Hepatocyte (in vitro differentiated cells): ENCODE data around the gene CRTC2. TPM values are rescaled to one million over a fixed set of nuclear protein-coding genes. Genes with fewer than 3 reads are reported as not detected.
"Not testable (repeated sequence)": the region's sequence is repeated elsewhere in the genome, so short reads cannot be mapped to it uniquely, and the experiment has no call there.

ENCODE experiments used
- DNase-seq: peaks from one replicate; pipeline ENCODE4 v3.0.0-alpha.2; 2016; ENCODE audit warnings: low spot score
- H2AFZ ChIP-seq: fragments of 200-600 bp; sonication (generic); 2 replicates; pipeline ENCODE4 v1.6.0; 2016; ENCODE audit warnings: antibody characterized with exemption, mild to moderate bottlenecking
- H3K27ac ChIP-seq: fragments of 200-600 bp; sonication (generic); 2 replicates; pipeline ENCODE4 v1.5.1; 2016; ENCODE audit warnings: mild to moderate bottlenecking
- H3K27me3 ChIP-seq: fragments of 200-600 bp; sonication (generic); 2 replicates; pipeline ENCODE4 v1.6.1; 2016
- H3K36me3 ChIP-seq: fragments of 200-600 bp; sonication (generic); replicated peaks from 2 replicates; pipeline ENCODE4 v1.5.1; 2016; ENCODE audit warnings: low read depth; ENCODE audit not compliant: insufficient read depth
- H3K4me1 ChIP-seq: fragments of 200-600 bp; sonication (generic); 2 replicates; pipeline ENCODE4 v1.5.1; 2016; ENCODE audit warnings: mild to moderate bottlenecking, moderate library complexity; ENCODE audit not compliant: insufficient read depth
- H3K4me2 ChIP-seq: fragments of 200-600 bp; sonication (generic); 2 replicates; pipeline ENCODE4 v1.6.0; 2016
- H3K4me3 ChIP-seq: fragments of 200-600 bp; sonication (generic); 2 replicates; pipeline ENCODE4 v1.5.1; 2016; ENCODE audit warnings: mild to moderate bottlenecking
- H3K79me2 ChIP-seq: fragments of 200-600 bp; sonication (generic); 2 replicates; pipeline ENCODE4 v1.6.0; 2017; ENCODE audit warnings: mild to moderate bottlenecking
- H3K9me2 ChIP-seq: fragments of 200-600 bp; sonication (generic); replicated peaks from 2 replicates; pipeline ENCODE4 v1.6.0; 2017; ENCODE audit warnings: mild to moderate bottlenecking; ENCODE audit not compliant: insufficient read depth
- H3K9me3 ChIP-seq: fragments of 200-600 bp; sonication (generic); 2 replicates; pipeline ENCODE4 v1.5.1; 2016; ENCODE audit warnings: low read depth, mild to moderate bottlenecking
- H4K20me1 ChIP-seq: fragments of 200-600 bp; sonication (generic); 2 replicates; pipeline ENCODE4 v1.6.0; 2016; ENCODE audit warnings: mild to moderate bottlenecking; ENCODE audit not compliant: insufficient read depth, poor library complexity, severe bottlenecking
- CTCF ChIP-seq: fragments of 200-600 bp; sonication (generic); IDR thresholded peaks from 2 replicates; pipeline ENCODE4 v1.5.1; 2016; ENCODE audit warnings: antibody characterized with exemption, mild to moderate bottlenecking; ENCODE audit not compliant: poor library complexity
- EZH2 ChIP-seq: fragments of 200-600 bp; sonication (generic); IDR thresholded peaks from 2 replicates; pipeline ENCODE4 v1.6.1; 2016; ENCODE audit warnings: antibody characterized with exemption, mild to moderate bottlenecking, borderline replicate concordance
- EZH2phosphoT487 ChIP-seq: fragments of 200-600 bp; sonication (generic); IDR thresholded peaks from one replicate; pipeline ENCODE4 v1.6.1; 2018; ENCODE audit warnings: antibody characterized with exemption, mild to moderate bottlenecking, low read depth, moderate library complexity; ENCODE audit not compliant: unreplicated experiment, severe bottlenecking
- WGBS: methylation state at CpG from one replicate; pipeline ENCODE4 v1.1.6; 2016; ENCODE audit warnings: low lambda C conversion rate; ENCODE audit errors: missing lambda C conversion rate; 5-methylcytosine and 5-hydroxymethylcytosine counted together
- polyA plus RNA-seq: library from polyadenylated mRNA; unstranded; fragments of >200 nt; fragmentation: Nextera tagmentation; extraction: Ambion mirVana; gene quantifications from 2 replicates; pipeline ENCODE4 v1.2.1, GENCODE V29; 2016
- total RNA-seq: library from RNA; depleted of rRNA; stranded (reverse); fragments of >200 nt; gene quantifications from 2 replicates; pipeline ENCODE4 v1.2.3, GENCODE V29; 2014

The CRTC2 gene
- total and polyA plus RNA-seq, 2 experiments from 2014 or later: 10.5 to 28.0 TPM

- no peaks in the 10 kb centered on the region for H3K9me2 ChIP-seq
- no peaks in the 10 kb centered on the region for H3K36me3 ChIP-seq
- peak overlapping the region; percentile 64 for H3K4me3 ChIP-seq
- WGBS: 7% methylated on average over 7 of the region's 7 CpGs
- TF ChIP-seq EZH2phosphoT487 (no peak), CTCF (no peak), EZH2 (no peak)
- H3K9me3 ChIP-seq: no peaks in the 10 kb centered on the region
- no peaks in the 10 kb centered on the region for H3K27me3 ChIP-seq
- H3K79me2 ChIP-seq: peaks cover 27% of the 10 kb centered on the region
- no peaks in the 10 kb centered on the region for H4K20me1 ChIP-seq
- DNase-seq: peak; percentile 73
- H3K27ac ChIP-seq: peak overlapping the region; percentile 89
- peak overlapping the region; percentile 83 for H2AFZ ChIP-seq
- peak overlapping the region; percentile 94 for H3K4me2 ChIP-seq
- peaks cover 13% of the 10 kb centered on the region for H3K4me1 ChIP-seq
Measured at GRCh38 chr1:153985341-153985912, 27.0 kb upstream of the CRTC2 start.

- no peaks in the 10 kb centered on the region for H4K20me1 ChIP-seq
- 87% methylated on average over 6 of the region's 6 CpGs for WGBS
- H3K36me3 ChIP-seq: no peaks in the 10 kb centered on the region
- peak overlapping the region; percentile 94 for H3K4me2 ChIP-seq
- H3K4me3 ChIP-seq: peak overlapping the region; percentile 64
- peaks cover 31% of the 10 kb centered on the region for H3K79me2 ChIP-seq
- H3K9me3 ChIP-seq: no peaks in the 10 kb centered on the region
- H3K27me3 ChIP-seq: no peaks in the 10 kb centered on the region
- DNase-seq: no peak
- peak overlapping the region; percentile 89 for H3K27ac ChIP-seq
- H2AFZ ChIP-seq: no peak overlapping the region
- TF ChIP-seq EZH2phosphoT487 (no peak), CTCF (no peak), EZH2 (no peak)
- peaks cover 13% of the 10 kb centered on the region for H3K4me1 ChIP-seq
- no peaks in the 10 kb centered on the region for H3K9me2 ChIP-seq
Measured at GRCh38 chr1:153984123-153984894, 25.9 kb upstream of the CRTC2 start.

- not testable (repeated sequence) for H3K9me2 ChIP-seq, DNase-seq, H3K9me3 ChIP-seq, H3K4me3 ChIP-seq, H3K4me2 ChIP-seq, H3K27ac ChIP-seq, H4K20me1 ChIP-seq, H3K27me3 ChIP-seq, H2AFZ ChIP-seq, H3K36me3 ChIP-seq
- Histone ChIP-seq H3K4me1 (peaks cover 16% of the 10 kb centered on the region), H3K79me2 (peaks cover 40% of the 10 kb centered on the region)
- WGBS: 97% methylated on average over 2 of the region's 2 CpGs
Measured at GRCh38 chr1:153981735-153982134, 23.3 kb upstream of the CRTC2 start.

DNA sequence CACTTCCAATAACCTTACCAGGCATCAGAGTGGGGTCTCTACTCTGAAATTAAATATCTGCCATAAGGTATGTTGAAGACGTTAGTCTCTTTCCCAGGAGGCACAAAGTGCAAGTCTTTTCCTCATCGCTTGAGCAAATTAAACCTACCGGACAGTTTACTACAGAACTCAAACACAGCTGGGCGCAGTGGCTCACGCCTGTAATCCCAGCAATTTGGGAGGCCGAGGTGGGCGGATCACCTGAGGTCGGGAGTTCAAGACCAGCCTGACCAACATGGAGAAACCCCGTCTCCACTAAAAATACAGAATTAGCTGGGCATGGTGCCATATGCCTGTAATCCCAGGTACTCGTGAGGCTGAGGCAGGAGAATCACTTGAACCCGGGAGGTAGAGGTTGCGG is 20.7 kb upstream of the CRTC2 start:
- not testable (repeated sequence) for H4K20me1 ChIP-seq, H3K9me2 ChIP-seq, H3K27ac ChIP-seq, H3K4me3 ChIP-seq, H3K4me2 ChIP-seq, H3K9me3 ChIP-seq, H3K27me3 ChIP-seq, DNase-seq, H3K36me3 ChIP-seq, H2AFZ ChIP-seq
- WGBS: 95% methylated on average over 12 of the region's 12 CpGs
- peaks cover 36% of the 10 kb centered on the region for H3K79me2 ChIP-seq
- peaks cover 14% of the 10 kb centered on the region for H3K4me1 ChIP-seq
